Osteocyte (in vitro differentiated cells): ENCODE measurements around the gene ZSCAN21. TPM values are rescaled to one million over a fixed set of nuclear protein-coding genes. Genes with fewer than 3 reads are reported as not detected.
A peak's percentile ranks its signal among the peaks of the same experiment; 100 is the strongest.

ENCODE experiments used
- DNase-seq: peaks from one replicate; pipeline ENCODE4 v3.0.0; 2021; ENCODE audit warnings: mixed read lengths; ENCODE audit not compliant: unreplicated experiment; ENCODE audit errors: extremely low spot score
- H3K27ac Mint-ChIP-seq: one replicate; pipeline ENCODE4 v1.8.0; 2021; ENCODE audit warnings: mild to moderate bottlenecking, mixed read lengths; ENCODE audit not compliant: unreplicated experiment
- H3K27me3 Mint-ChIP-seq: one replicate; pipeline ENCODE4 v1.8.0; 2021; ENCODE audit warnings: mixed read lengths; ENCODE audit not compliant: unreplicated experiment
- H3K36me3 Mint-ChIP-seq: one replicate; pipeline ENCODE4 v1.8.0; 2021; ENCODE audit warnings: mixed read lengths; ENCODE audit not compliant: unreplicated experiment
- H3K4me1 Mint-ChIP-seq: one replicate; pipeline ENCODE4 v1.8.0; 2021; ENCODE audit warnings: mixed read lengths; ENCODE audit not compliant: unreplicated experiment
- H3K4me3 Mint-ChIP-seq: one replicate; pipeline ENCODE4 v1.8.0; 2021; ENCODE audit warnings: mild to moderate bottlenecking, moderate library complexity, mixed read lengths; ENCODE audit not compliant: unreplicated experiment
- H3K9me3 Mint-ChIP-seq: one replicate; pipeline ENCODE4 v1.8.0; 2021; ENCODE audit warnings: mixed read lengths; ENCODE audit not compliant: unreplicated experiment
- total RNA-seq: library from RNA; stranded (reverse); gene quantifications from 2 replicates; pipeline ENCODE4 v1.2.1, GENCODE V29; 2021
- TF ChIP-seq, protein P1 (sequence below): fragments of 200-600 bp; sonication (generic); IDR thresholded peaks from 2 replicates; pipeline ENCODE4 v1.5.0; 2021; ENCODE audit warnings: antibody characterized with exemption, mild to moderate bottlenecking, moderate library complexity

ZSCAN21 gene
- total RNA-seq, 1 donor from 2014 or later: 13.9 TPM

GRCh38 chr7:100040575-100040974 lies 9.0 kb upstream of the ZSCAN21 start:
- TF ChIP-seq, protein P1, sequence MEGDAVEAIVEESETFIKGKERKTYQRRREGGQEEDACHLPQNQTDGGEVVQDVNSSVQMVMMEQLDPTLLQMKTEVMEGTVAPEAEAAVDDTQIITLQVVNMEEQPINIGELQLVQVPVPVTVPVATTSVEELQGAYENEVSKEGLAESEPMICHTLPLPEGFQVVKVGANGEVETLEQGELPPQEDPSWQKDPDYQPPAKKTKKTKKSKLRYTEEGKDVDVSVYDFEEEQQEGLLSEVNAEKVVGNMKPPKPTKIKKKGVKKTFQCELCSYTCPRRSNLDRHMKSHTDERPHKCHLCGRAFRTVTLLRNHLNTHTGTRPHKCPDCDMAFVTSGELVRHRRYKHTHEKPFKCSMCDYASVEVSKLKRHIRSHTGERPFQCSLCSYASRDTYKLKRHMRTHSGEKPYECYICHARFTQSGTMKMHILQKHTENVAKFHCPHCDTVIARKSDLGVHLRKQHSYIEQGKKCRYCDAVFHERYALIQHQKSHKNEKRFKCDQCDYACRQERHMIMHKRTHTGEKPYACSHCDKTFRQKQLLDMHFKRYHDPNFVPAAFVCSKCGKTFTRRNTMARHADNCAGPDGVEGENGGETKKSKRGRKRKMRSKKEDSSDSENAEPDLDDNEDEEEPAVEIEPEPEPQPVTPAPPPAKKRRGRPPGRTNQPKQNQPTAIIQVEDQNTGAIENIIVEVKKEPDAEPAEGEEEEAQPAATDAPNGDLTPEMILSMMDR: no peak
- Mint-ChIP-seq H3K9me3 (no peaks in the 10 kb centered on the region), H3K4me1 (peaks cover 11% of the 10 kb centered on the region), H3K36me3 (peaks cover 14% of the 10 kb centered on the region), H3K27ac (no peak overlapping the region), H3K4me3 (no peak overlapping the region), H3K27me3 (no peaks in the 10 kb centered on the region)
- no peak for DNase-seq

GRCh38 chr7:100044718-100045117 lies 4.9 kb upstream of the ZSCAN21 start:
- H3K27me3 Mint-ChIP-seq: no peaks in the 10 kb centered on the region
- no peak for DNase-seq
- H3K36me3 Mint-ChIP-seq: no peaks in the 10 kb centered on the region
- no peak overlapping the region for H3K27ac Mint-ChIP-seq
- H3K9me3 Mint-ChIP-seq: no peaks in the 10 kb centered on the region
- TF ChIP-seq, protein P1: no peak
- peaks cover 10% of the 10 kb centered on the region for H3K4me1 Mint-ChIP-seq
- no peak overlapping the region for H3K4me3 Mint-ChIP-seq

GRCh38 chr7:100048680-100049079 lies 894 bp upstream of the ZSCAN21 start:
- H3K36me3 Mint-ChIP-seq: no peaks in the 10 kb centered on the region
- peaks cover 24% of the 10 kb centered on the region for H3K4me1 Mint-ChIP-seq
- H3K4me3 Mint-ChIP-seq: peak overlapping the region; percentile 85
- peak overlapping the region; percentile 16 for H3K27ac Mint-ChIP-seq
- no peak for DNase-seq
- no peaks in the 10 kb centered on the region for H3K27me3 Mint-ChIP-seq
- H3K9me3 Mint-ChIP-seq: no peaks in the 10 kb centered on the region
- TF ChIP-seq, protein P1: no peak

- no peaks in the 10 kb centered on the region for H3K36me3 Mint-ChIP-seq
- peaks cover 24% of the 10 kb centered on the region for H3K4me1 Mint-ChIP-seq
- TF ChIP-seq, protein P1: no peak
- H3K9me3 Mint-ChIP-seq: no peaks in the 10 kb centered on the region
- H3K27me3 Mint-ChIP-seq: no peaks in the 10 kb centered on the region
- H3K4me3 Mint-ChIP-seq: peak overlapping the region; percentile 46
- DNase-seq: no peak
- H3K27ac Mint-ChIP-seq: no peak overlapping the region
These were observed 2.0 kb downstream of the ZSCAN21 start for GRCh38 chr7:100051611-100052010.

DNA sequence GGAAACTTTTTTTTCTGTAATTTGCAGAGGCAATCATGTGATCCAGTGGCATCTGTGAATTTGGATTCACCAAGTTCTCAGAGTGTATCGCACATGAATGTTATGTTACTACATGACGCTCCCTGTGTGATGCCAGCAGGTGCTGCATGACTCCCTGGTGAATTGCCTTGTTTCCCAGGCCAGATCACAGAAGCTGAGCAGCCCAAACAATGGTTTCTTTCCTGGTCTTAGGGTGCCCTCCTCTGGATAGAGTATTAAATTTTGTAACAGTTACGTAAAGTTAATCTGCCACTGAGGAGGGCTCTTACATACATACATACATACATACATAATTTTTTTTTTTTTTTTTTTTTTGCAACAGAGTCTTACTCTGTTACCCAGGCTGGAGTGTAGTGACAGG lies 3.6 kb downstream of the ZSCAN21 start:
- H3K27ac Mint-ChIP-seq: no peak overlapping the region
- peaks cover 24% of the 10 kb centered on the region for H3K4me1 Mint-ChIP-seq
- no peak for DNase-seq
- no peaks in the 10 kb centered on the region for H3K9me3 Mint-ChIP-seq
- H3K36me3 Mint-ChIP-seq: peaks cover 13% of the 10 kb centered on the region
- TF ChIP-seq, protein P1: peak; percentile 43
- no peaks in the 10 kb centered on the region for H3K27me3 Mint-ChIP-seq
- no peak overlapping the region for H3K4me3 Mint-ChIP-seq
